ENCODE results near the gene SYTL2.

DNA sequence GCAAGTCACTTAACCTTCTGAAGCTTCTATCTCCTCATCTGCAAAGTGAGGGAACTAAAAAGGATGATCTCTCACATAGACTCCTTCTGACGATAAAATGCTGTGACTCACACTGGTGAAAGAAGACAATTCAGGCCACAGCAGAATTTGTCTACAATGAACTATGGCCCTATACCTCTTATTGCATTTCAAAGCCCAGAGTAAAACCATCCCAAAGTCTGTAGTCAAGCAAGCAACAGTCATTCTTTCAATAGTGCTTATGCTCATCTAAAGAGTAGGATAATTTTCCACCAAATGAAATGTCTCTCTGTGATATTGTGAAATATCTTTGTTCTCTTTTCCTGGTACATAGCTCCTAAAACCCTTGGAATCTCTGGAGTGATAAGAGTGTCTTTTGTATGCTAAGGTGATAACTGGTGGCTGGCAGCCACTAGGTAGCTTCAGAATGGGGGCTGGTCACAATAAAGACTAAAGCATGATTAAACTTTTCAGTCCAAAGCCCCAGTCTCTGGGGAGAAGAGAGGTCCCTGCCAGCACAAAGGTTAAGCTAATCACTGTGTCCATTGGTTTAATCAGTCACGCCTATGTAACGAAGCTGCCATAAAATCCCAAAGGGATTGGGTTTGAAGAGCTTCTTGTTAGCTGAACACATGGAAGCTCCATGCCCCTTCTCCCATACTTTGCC lies 30.8 kb downstream of the SYTL2 start:
- TF ChIP-seq, protein P1, sequence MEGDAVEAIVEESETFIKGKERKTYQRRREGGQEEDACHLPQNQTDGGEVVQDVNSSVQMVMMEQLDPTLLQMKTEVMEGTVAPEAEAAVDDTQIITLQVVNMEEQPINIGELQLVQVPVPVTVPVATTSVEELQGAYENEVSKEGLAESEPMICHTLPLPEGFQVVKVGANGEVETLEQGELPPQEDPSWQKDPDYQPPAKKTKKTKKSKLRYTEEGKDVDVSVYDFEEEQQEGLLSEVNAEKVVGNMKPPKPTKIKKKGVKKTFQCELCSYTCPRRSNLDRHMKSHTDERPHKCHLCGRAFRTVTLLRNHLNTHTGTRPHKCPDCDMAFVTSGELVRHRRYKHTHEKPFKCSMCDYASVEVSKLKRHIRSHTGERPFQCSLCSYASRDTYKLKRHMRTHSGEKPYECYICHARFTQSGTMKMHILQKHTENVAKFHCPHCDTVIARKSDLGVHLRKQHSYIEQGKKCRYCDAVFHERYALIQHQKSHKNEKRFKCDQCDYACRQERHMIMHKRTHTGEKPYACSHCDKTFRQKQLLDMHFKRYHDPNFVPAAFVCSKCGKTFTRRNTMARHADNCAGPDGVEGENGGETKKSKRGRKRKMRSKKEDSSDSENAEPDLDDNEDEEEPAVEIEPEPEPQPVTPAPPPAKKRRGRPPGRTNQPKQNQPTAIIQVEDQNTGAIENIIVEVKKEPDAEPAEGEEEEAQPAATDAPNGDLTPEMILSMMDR (conservative IDR thresholded peaks at IDR 0.05; ENCODE audit: low read length) = no peak
- no peak for TF ChIP-seq EZH2phosphoT487 (IDR thresholded peaks at IDR 0.05; ENCODE audit: borderline replicate concordance)
